ENCODE data around the gene PPFIA1.
A peak's percentile ranks its signal among the peaks of the same experiment; 100 is the strongest.

Gene PPFIA1

GRCh38 chr11:70303070-70303469, 32.6 kb downstream of the PPFIA1 start:
- Histone ChIP-seq H3K4me3 (ENCODE audit: insufficient read depth in 1 of 2, low read depth in 1 of 2, low read length in 2 of 2) (peak overlapping the region in 1 of 2 experiments; percentile 40), H3K9ac (ENCODE audit: low read length) (peak overlapping the region; percentile 51), H3K27me3 (ENCODE audit: control insufficient read depth in 1 of 2, insufficient read depth in 1 of 2, low read length in 2 of 2) (no peaks in the 10 kb centered on the region), H2AK5ac (ENCODE audit: low read length, severe bottlenecking) (no peak overlapping the region), H2BK5ac (ENCODE audit: low read depth, low read length, poor library complexity, severe bottlenecking) (no peak overlapping the region), H3K4ac (ENCODE audit: low read depth in 1 of 2, low read length in 2 of 2) (no peak overlapping the region), H2BK120ac (ENCODE audit: low read depth, low read length) (no peak overlapping the region), H3K23ac (ENCODE audit: low read length in 2 of 2) (peak overlapping the region in 1 of 2 experiments; percentile 87), H3K79me1 (replicated peaks; ENCODE audit: low read length, poor library complexity, severe bottlenecking) (peaks cover 31% of the 10 kb centered on the region), H3K4me1 (ENCODE audit: control insufficient read depth, insufficient read depth, low read depth, low read length) (peaks cover 19% of the 10 kb centered on the region), H3K27ac (ENCODE audit: low read length, poor library complexity, severe bottlenecking) (no peak overlapping the region), H4K91ac (ENCODE audit: low read length) (no peak overlapping the region), H2BK12ac (ENCODE audit: low read length in 2 of 2) (no peak overlapping the region), H3K9me3 (ENCODE audit: control insufficient read depth, low read length) (no peaks in the 10 kb centered on the region), H4K8ac (ENCODE audit: low read length) (no peak overlapping the region), H3K4me2 (ENCODE audit: low read length, poor library complexity, severe bottlenecking) (no peak overlapping the region), H3K18ac (ENCODE audit: low read depth in 1 of 2, low read length in 2 of 2) (no peak overlapping the region), H2AFZ (ENCODE audit: low read depth, low read length) (no peak overlapping the region), H3K36me3 (ENCODE audit: control insufficient read depth in 1 of 2, insufficient read depth in 2 of 2, low read depth in 1 of 2, low read length in 2 of 2) (peaks cover 14 to 25% of the 10 kb centered on the region in 2 experiments), H2BK15ac (ENCODE audit: low read depth, poor library complexity, severe bottlenecking) (no peak overlapping the region), H3K14ac (ENCODE audit: low read length in 2 of 2) (no peak overlapping the region)
- no peak for DNase-seq
- 94% methylated on average over 11 of the region's 13 CpGs for WGBS

- H3K14ac ChIP-seq (ENCODE audit: low read length in 2 of 2) = no peak overlapping the region
- no peaks in the 10 kb centered on the region for H3K9me3 ChIP-seq (ENCODE audit: control insufficient read depth, low read length)
- peaks cover 31% of the 10 kb centered on the region for H3K79me1 ChIP-seq (replicated peaks; ENCODE audit: low read length, poor library complexity, severe bottlenecking)
- H3K27ac ChIP-seq (ENCODE audit: low read length, poor library complexity, severe bottlenecking) = no peak overlapping the region
- no peak overlapping the region for H3K4me3 ChIP-seq (ENCODE audit: insufficient read depth in 1 of 2, low read depth in 1 of 2, low read length in 2 of 2)
- H2BK15ac ChIP-seq (ENCODE audit: low read depth, poor library complexity, severe bottlenecking) = no peak overlapping the region
- no peak overlapping the region for H4K91ac ChIP-seq (ENCODE audit: low read length)
- H3K36me3 ChIP-seq (ENCODE audit: control insufficient read depth in 1 of 2, insufficient read depth in 2 of 2, low read depth in 1 of 2, low read length in 2 of 2) = peaks cover 11 to 25% of the 10 kb centered on the region in 2 experiments
- H4K8ac ChIP-seq (ENCODE audit: low read length) = no peak overlapping the region
- no peak overlapping the region for H3K9ac ChIP-seq (ENCODE audit: low read length)
- no peak overlapping the region for H2AK5ac ChIP-seq (ENCODE audit: low read length, severe bottlenecking)
- no peak overlapping the region for H2BK120ac ChIP-seq (ENCODE audit: low read depth, low read length)
- no peak for DNase-seq
- WGBS = 90% methylated on average over 2 of the region's 2 CpGs
- H2AFZ ChIP-seq (ENCODE audit: low read depth, low read length) = no peak overlapping the region
- H3K4me2 ChIP-seq (ENCODE audit: low read length, poor library complexity, severe bottlenecking) = no peak overlapping the region
- no peak overlapping the region for H3K18ac ChIP-seq (ENCODE audit: low read depth in 1 of 2, low read length in 2 of 2)
- no peak overlapping the region for H3K4ac ChIP-seq (ENCODE audit: low read depth in 1 of 2, low read length in 2 of 2)
- no peak overlapping the region for H3K23ac ChIP-seq (ENCODE audit: low read length in 2 of 2)
- H2BK5ac ChIP-seq (ENCODE audit: low read depth, low read length, poor library complexity, severe bottlenecking) = no peak overlapping the region
- H3K4me1 ChIP-seq (ENCODE audit: control insufficient read depth, insufficient read depth, low read depth, low read length) = peaks cover 17% of the 10 kb centered on the region
- no peaks in the 10 kb centered on the region for H3K27me3 ChIP-seq (ENCODE audit: control insufficient read depth in 1 of 2, insufficient read depth in 1 of 2, low read length in 2 of 2)
- H2BK12ac ChIP-seq (ENCODE audit: low read length in 2 of 2) = no peak overlapping the region
Measured at GRCh38 chr11:70304208-70304603, 33.7 kb downstream of the PPFIA1 start.

- Histone ChIP-seq H3K4ac (ENCODE audit: low read depth in 1 of 2, low read length in 2 of 2) (no peak overlapping the region), H2BK12ac (ENCODE audit: low read length in 2 of 2) (no peak overlapping the region), H2AK5ac (ENCODE audit: low read length, severe bottlenecking) (no peak overlapping the region), H4K8ac (ENCODE audit: low read length) (no peak overlapping the region), H2BK15ac (ENCODE audit: low read depth, poor library complexity, severe bottlenecking) (no peak overlapping the region), H3K9me3 (ENCODE audit: control insufficient read depth, low read length) (no peaks in the 10 kb centered on the region), H3K4me1 (ENCODE audit: control insufficient read depth, insufficient read depth, low read depth, low read length) (peaks cover 16% of the 10 kb centered on the region), H2BK5ac (ENCODE audit: low read depth, low read length, poor library complexity, severe bottlenecking) (no peak overlapping the region), H3K27me3 (ENCODE audit: control insufficient read depth in 1 of 2, insufficient read depth in 1 of 2, low read length in 2 of 2) (no peaks in the 10 kb centered on the region), H3K14ac (ENCODE audit: low read length in 2 of 2) (no peak overlapping the region), H3K4me2 (ENCODE audit: low read length, poor library complexity, severe bottlenecking) (no peak overlapping the region), H3K18ac (ENCODE audit: low read depth in 1 of 2, low read length in 2 of 2) (no peak overlapping the region), H3K36me3 (ENCODE audit: control insufficient read depth in 1 of 2, insufficient read depth in 2 of 2, low read depth in 1 of 2, low read length in 2 of 2) (peaks cover 5 to 17% of the 10 kb centered on the region in 2 experiments), H3K4me3 (ENCODE audit: insufficient read depth in 1 of 2, low read depth in 1 of 2, low read length in 2 of 2) (no peak overlapping the region), H2AFZ (ENCODE audit: low read depth, low read length) (no peak overlapping the region), H3K79me1 (replicated peaks; ENCODE audit: low read length, poor library complexity, severe bottlenecking) (peaks cover 32% of the 10 kb centered on the region), H3K9ac (ENCODE audit: low read length) (no peak overlapping the region), H3K23ac (ENCODE audit: low read length in 2 of 2) (no peak overlapping the region), H4K91ac (ENCODE audit: low read length) (no peak overlapping the region), H2BK120ac (ENCODE audit: low read depth, low read length) (no peak overlapping the region), H3K27ac (ENCODE audit: low read length, poor library complexity, severe bottlenecking) (no peak overlapping the region)
- no peak for DNase-seq
- 71% methylated on average over 3 of the region's 3 CpGs for WGBS
Measured at GRCh38 chr11:70305501-70305900, 35.0 kb downstream of the PPFIA1 start.

- no peaks in the 10 kb centered on the region for H3K9me3 ChIP-seq (ENCODE audit: control insufficient read depth, low read length)
- no peak overlapping the region for H2BK5ac ChIP-seq (ENCODE audit: low read depth, low read length, poor library complexity, severe bottlenecking)
- peaks cover 0 to 22% of the 10 kb centered on the region in 2 experiments for H3K36me3 ChIP-seq (ENCODE audit: control insufficient read depth in 1 of 2, insufficient read depth in 2 of 2, low read depth in 1 of 2, low read length in 2 of 2)
- no peak overlapping the region for H3K4ac ChIP-seq (ENCODE audit: low read depth in 1 of 2, low read length in 2 of 2)
- H2AFZ ChIP-seq (ENCODE audit: low read depth, low read length) = no peak overlapping the region
- no peak overlapping the region for H3K4me2 ChIP-seq (ENCODE audit: low read length, poor library complexity, severe bottlenecking)
- peak overlapping the region; percentile 52 for H3K27ac ChIP-seq (ENCODE audit: low read length, poor library complexity, severe bottlenecking)
- H2BK120ac ChIP-seq (ENCODE audit: low read depth, low read length) = no peak overlapping the region
- H2AK5ac ChIP-seq (ENCODE audit: low read length, severe bottlenecking) = no peak overlapping the region
- no peak overlapping the region for H4K91ac ChIP-seq (ENCODE audit: low read length)
- H3K4me3 ChIP-seq (ENCODE audit: insufficient read depth in 1 of 2, low read depth in 1 of 2, low read length in 2 of 2) = no peak overlapping the region
- H3K14ac ChIP-seq (ENCODE audit: low read length in 2 of 2) = no peak overlapping the region
- no peak overlapping the region for H2BK12ac ChIP-seq (ENCODE audit: low read length in 2 of 2)
- H4K8ac ChIP-seq (ENCODE audit: low read length) = no peak overlapping the region
- no peaks in the 10 kb centered on the region for H3K27me3 ChIP-seq (ENCODE audit: control insufficient read depth in 1 of 2, insufficient read depth in 1 of 2, low read length in 2 of 2)
- H3K9ac ChIP-seq (ENCODE audit: low read length) = no peak overlapping the region
- WGBS = 90% methylated on average over 3 of the region's 4 CpGs
- H2BK15ac ChIP-seq (ENCODE audit: low read depth, poor library complexity, severe bottlenecking) = no peak overlapping the region
- DNase-seq = no peak
- H3K23ac ChIP-seq (ENCODE audit: low read length in 2 of 2) = no peak overlapping the region
- no peak overlapping the region for H3K18ac ChIP-seq (ENCODE audit: low read depth in 1 of 2, low read length in 2 of 2)
- H3K4me1 ChIP-seq (ENCODE audit: control insufficient read depth, insufficient read depth, low read depth, low read length) = peaks cover 17% of the 10 kb centered on the region
- peaks cover 35% of the 10 kb centered on the region for H3K79me1 ChIP-seq (replicated peaks; ENCODE audit: low read length, poor library complexity, severe bottlenecking)
Measured at GRCh38 chr11:70306586-70307033, 36.1 kb downstream of the PPFIA1 start.

Measured in mesenchymal stem cell (in vitro differentiated cells and primary cell).